ENCODE data around the gene GMDS.
"Not testable (repeated sequence)": the region's sequence is repeated elsewhere in the genome, so short reads cannot be mapped to it uniquely, and the experiment has no call there.

The GMDS gene

DNA sequence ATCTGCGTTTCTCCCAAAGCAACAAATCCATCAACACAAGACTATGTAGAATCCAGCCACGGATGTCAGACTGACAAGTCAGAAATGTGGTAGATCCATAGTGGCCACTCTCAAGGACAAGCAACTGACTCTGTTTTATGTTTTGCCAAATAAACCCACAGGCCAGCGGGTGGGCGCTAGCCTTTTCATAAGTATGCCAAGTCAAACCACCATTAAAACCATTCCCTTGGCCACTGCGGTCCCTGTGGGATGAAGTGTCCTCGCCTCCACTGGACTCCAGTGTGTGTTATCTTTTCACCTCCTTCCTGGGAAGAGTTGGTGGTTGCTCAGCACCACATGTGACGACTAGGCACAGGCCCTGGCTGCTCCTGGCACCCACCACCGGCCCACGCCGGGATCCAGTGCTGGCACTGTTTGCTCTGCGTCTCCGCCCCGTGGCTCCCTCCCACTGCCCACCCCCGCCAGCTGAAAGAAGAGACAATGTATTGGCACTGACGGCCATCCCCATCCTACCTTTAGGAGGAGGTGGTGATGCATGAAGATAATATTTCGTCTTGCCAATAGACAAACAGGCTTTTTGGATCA lies 532.3 kb downstream of the GMDS start:
- H3K27ac ChIP-seq, result no peak overlapping the region

DNA sequence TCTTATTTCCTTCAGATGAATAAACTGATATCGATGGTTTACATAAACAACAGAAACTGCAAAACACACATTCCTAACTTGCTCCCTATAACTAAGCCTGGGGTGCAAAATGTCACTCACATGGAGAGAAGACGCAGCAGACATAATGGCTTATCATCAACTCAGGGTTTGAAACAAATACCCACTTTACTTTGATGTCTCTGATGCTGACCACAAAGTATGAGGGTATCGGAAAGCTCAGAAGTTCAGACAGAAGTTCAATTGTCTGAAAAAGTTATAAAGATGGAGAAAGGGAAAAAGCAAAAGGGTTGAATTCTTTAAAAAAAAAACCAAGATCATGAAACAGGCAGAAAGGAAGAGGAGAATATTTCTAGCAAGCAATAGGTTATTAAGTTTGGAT lies 533.0 kb downstream of the GMDS start:
- no peak overlapping the region for H3K27ac ChIP-seq
- no peak for DNase-seq (ENCODE audit: low read depth, low spot score)

More for the DNA sequence above, 532.3 kb downstream of the GMDS start:
- DNase-seq (ENCODE audit: low read depth, low spot score), result no peak

DNA sequence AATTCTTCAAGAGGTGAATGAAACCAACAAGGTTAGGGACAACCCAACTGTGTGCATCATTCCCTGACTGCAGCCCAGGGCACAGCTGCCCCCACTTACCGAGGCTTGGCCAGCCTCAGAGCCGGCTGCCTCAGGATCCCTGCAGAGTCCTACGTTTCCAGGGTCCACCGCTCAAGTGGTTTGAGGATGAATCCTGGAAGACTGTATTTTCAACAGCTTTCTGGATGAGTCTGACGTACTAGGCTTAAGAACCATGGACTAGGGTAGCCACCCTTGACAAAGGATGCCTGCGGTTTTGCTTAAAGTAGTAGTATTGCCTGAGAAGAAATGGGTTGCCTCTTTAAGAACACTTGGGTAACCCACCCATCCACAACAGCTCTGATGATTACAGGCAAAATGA lies 534.3 kb downstream of the GMDS start:
- no peak for DNase-seq (ENCODE audit: low read depth, low spot score)
- no peak overlapping the region for H3K27ac ChIP-seq

DNA sequence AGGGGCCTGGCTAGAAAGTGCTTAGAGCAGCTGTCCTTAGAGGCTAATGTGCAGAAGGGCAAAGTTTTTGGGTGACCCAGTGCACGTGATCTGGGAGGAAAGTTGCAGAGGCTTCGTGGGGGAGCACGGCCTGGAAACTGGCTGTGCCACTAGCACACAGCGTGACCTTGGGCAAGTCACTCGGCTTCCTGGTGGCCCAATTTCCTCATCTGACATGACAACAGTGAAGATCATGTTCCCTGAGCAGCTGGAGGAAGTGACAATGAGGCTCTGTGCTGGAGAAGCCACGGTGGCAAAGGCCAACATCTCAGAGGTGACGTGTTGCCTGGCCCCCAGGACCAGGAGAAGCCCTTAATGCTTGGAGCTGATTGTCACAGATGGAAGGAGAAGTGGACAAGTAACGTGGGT lies 536.2 kb downstream of the GMDS start:
- no peak for DNase-seq (ENCODE audit: low read depth, low spot score)
- H3K27ac ChIP-seq, result peak overlapping the region; percentile 11

DNA sequence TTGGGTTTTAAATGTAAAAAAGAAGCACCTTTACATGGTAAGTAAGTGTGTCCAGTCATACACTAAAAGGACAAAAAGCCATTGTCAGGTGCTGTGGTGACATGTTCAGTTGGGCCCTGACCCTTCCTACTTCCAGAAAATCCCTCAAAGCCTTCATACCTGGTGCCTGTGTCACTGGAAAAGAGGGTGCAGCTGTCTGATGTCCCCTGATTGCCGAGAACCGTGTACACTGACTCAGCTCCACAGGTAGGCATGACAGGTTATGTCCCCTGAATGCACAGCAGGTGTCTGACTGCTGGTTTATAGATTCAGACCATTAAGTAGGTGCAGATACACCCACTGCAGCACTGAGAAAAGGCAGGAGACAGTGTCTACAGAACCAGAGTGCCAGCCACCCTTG lies 536.6 kb downstream of the GMDS start:
- no peak for DNase-seq (ENCODE audit: low read depth, low spot score)
- H3K27ac ChIP-seq, result peak overlapping the region; percentile 11

DNA sequence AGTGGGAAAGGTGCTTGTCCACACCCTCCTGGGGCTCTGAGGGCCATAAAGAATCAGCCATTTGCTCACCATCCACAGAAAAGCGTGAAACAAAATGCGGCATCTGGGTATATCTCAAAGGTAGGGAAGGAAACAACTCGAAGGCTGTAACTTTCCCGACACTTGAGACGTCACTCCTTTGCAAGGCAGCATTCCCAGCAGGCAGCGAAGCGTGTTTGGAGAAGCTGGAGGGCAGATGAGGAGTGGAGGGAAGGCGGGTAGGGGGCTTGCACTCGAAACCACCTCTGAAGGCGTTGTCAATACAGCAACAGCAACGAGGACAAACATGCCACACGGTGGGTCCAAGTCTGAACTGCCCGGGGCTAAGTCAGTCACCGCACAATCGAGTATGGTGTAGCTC lies 537.3 kb downstream of the GMDS start:
- DNase-seq (ENCODE audit: low read depth, low spot score), result no peak
- no peak overlapping the region for H3K27ac ChIP-seq

DNA sequence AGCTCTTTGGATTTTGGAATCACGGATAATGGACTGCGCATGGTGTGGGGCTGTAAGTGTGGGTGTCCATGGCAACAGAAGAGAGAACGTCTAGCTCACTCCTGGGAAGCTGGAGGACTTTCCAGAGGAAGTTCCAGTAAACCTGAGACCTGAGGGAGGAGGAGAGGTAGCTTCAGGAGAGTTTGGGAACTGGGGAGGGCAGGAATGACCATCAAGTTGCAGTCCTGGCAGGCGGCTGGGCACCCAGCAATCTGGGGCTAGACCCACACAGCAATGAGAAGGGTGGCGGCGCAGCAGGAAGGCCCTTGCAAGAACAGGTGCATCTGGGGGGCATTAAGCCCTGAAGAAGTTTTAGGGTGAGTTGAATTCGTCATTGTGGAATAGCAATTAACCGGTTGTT lies 539.8 kb downstream of the GMDS start:
- DNase-seq (ENCODE audit: low read depth, low spot score), result no peak
- no peak overlapping the region for H3K27ac ChIP-seq

DNA sequence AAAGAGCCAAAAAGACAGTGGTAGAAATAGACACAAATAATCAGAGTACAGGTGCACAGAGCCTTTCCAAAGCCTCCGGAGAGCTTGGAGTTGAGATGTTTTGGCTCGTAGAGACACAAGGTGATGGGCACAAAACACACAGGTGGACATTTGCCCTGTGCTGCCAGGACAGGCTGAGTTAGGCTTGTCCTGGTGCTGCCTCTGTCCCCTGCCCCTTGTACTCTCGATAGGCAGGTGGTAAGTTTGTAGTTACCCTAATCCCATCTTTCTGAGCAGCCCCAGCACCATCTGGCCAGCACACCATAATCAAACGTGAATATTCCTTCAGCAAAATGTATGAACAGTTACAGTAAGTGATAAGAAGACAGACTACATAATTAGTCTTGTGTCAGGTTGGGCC lies 540.2 kb downstream of the GMDS start:
- DNase-seq (ENCODE audit: low read depth, low spot score), result no peak
- no peak overlapping the region for H3K27ac ChIP-seq

DNA sequence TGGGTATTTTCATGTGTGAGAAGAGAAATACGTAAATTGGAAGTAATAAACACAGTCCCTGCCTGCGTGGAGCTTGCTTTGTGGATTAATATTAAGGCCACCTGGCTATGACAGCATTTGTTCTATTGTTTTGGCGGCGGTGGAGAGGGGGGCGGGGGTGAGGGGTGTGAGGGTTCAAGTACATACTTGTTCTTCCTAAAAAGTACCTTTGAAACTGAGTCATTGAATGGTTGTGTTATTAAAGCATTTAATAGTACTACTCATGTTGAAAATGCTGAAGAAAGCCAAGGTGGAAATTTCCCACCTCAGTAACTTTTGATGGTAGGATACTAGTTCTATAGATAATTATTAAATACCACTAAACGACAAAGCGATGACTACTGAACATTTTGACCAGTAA lies 540.7 kb downstream of the GMDS start:
- H3K27ac ChIP-seq, result no peak overlapping the region

DNA sequence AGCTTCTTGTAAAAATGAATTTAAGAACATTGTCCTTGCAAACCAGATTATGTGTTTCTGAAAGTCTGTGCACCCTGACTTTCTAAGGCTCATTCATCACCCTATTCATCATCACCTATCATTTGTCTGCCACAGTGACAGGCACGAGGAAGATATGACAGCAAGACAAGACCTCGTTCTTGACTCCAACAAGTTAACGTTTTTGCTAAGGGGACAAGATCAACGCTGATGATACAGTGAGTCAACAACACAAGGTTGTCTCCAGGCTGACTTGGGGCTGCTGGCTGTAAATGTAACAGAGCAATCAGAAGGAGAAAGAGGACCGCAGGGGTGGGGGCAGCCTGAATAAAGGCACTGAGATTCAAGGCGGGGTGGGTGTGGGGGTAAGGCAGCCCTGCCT lies 541.5 kb downstream of the GMDS start:
- DNase-seq (ENCODE audit: low read depth, low spot score), result no peak

More for the DNA sequence above, 540.7 kb downstream of the GMDS start:
- peak; percentile 34 for DNase-seq (ENCODE audit: low read depth, low spot score)

DNA sequence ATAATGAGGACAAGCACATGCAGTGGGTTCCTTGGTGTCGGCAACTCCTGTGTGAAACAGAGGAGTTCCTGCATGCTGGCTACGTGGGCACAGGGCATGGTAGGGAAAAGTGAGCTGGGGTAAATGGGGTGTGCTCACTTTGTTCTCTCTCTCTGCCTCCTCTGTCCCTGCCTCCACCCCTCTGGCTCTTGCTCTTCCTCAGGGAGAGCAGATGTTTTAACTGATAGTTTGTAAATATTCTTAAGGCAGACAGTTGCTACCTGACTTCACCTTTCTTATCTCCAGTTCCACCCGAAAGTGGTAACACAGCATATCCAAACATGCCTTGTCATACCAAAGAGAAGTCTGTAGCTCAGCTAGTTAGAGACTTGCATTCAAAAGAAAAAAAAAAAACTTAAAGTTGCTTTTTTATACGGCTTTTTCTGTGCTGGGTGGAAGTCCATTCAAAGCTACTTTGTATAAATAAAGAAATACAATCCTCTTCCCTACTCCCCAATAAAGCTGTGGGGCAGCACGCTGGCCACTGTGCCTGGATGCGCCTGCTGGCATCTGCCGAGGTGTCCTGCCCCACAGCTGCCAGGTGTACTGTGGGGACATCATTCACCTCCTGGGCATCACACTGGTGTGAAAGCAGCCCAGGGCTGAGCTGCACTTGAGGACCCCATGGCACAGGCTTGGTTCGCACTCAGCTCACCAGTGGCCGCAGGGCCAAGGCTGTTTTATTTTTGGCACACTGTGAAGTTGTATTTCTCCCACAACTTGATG lies 542.1 kb downstream of the GMDS start:
- H3K27ac ChIP-seq, result no peak overlapping the region
- DNase-seq (ENCODE audit: low read depth, low spot score), result no peak

More for the DNA sequence above, 541.5 kb downstream of the GMDS start:
- no peak overlapping the region for H3K27ac ChIP-seq

DNA sequence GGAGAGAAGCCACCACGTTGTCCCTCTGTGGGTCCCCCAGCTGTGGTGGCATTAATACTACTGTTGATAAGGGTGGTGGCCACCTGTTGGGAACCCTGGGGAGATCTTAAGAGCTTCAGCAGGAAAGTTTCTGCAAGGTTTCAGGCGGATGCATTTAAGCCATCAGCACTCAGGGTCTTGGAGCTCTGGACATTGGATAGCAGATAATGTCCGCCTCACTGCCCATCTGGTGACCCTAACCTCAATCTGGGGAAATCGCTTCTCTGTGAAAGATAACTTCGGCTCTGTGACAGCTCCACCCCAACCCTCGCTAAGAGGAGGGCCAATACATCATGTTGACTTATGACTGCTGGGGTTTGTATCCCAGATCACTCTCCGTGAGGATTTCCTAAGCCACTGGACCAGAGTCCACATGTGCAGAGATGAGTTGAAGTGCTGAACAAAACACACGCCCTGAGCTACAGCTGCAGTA lies 542.8 kb downstream of the GMDS start:
- H3K27ac ChIP-seq, result peak overlapping the region; percentile 67
- no peak for DNase-seq (ENCODE audit: low read depth, low spot score)

DNA sequence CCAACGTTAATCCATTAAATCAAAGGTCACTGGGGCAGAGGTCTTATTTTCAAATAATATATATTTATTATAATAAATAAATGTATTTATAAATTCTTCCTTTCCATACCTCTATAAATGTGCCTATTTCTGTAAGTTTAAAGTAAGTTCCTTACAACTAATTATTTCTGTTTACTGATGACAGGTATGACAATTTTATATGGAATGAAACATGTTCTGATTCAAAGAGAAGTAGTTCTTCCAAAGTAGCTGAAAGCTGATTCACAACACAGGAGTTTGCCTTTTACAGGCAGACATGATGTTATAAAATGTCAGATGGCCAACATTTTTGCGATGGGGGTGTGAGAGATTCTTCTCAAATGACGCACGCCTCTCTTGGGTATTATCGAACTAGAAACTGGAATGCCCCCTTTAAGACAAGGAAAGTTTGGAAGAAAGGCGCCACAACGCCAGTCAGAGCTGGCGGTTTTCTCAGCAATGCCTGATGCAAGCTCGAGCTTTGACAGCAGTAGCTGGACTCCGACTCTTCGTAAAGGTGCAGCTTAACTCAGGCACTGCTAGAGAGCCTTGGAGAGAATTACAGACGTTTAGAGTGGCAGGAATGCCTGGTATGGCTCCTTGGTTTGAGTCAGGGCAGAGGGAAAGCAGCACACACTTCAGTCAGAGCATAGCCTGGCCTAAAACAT lies 543.6 kb downstream of the GMDS start:
- peak; percentile 41 for DNase-seq (ENCODE audit: low read depth, low spot score)
- H3K27ac ChIP-seq, result peak overlapping the region; percentile 67

DNA sequence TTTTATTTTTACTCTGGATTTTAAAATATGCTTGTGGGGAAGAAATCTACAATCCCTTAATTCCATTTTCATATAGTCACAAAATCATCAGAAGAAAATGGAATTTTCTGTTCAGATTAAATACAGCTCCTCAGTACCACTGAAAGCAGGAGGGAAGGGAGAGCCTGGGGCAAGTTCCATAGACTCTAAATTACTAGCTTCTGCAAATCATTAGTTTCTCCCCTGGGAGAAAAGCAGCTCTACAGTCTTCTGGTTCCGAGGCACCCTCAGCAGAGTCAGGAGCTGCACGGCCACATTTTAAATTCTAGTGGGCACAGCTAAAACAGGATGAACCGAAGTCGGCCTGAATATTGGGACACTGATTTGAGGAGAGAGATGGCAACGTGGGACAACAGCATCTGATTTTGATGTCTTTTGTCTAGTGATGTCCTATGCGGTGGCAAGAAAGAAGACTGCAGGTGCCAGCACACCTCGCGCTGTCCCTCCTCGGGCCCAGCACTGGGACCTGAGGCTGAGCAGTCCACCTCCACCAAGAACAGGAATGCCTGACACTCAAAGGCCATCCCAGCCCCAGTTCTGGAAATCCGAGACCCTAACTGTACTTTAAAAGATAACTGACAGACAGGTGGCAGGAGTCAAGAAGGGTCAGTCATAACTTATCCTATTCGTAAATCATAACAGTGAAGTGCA lies 545.0 kb downstream of the GMDS start:
- H3K27ac ChIP-seq, result no peak overlapping the region
- no peak for DNase-seq (ENCODE audit: low read depth, low spot score)

DNA sequence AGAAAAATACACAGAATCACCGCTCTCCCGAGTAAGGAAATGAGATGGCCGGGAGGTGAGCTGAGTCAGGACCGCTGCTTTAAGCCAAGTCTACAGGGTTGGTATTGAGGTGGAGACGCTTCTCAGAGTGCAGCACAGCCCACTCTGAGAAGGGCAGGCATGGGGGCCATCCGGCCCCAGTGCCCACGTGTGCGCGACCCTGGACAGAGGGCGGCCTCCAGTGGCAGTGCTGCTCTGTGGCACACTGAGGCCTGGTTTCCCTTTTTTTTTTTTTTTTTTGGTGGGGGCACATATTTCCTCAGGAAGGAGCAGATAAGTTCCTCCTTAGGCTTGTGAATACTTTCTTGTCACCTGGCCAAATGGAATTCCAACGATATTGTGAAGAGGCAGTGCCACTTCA lies 546.9 kb downstream of the GMDS start:
- no peak for DNase-seq (ENCODE audit: low read depth, low spot score)
- H3K27ac ChIP-seq, result no peak overlapping the region

DNA sequence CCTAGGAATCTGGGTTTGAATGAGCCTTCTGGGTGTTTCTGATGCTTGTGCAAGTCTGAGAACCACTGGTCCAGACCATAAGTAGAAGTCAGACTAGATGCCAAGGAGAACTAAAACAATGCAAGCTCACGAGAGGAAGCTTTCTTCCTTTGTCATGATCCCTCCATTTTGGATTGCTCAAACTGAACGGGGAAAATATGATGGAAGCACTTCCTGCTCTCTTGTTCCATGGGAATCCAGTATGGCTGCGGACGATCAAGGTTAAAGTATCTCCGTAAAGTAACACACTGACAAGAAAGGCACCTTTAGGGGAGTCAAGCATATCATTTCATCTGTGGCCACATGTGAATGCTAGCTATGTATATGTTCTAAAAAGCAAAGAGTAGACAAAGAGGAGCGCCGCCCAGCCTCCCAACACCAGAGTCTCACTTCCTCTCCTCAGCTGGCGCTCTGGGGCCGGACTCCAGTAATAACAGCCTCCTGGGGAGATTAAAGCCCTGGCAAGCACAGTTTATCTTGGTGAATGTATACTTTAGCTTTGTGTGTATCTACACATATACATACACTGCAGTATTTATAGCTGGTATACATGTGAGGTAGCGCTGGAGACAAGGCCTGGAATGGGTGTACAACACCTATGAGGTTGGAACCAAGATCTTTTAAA lies 547.6 kb downstream of the GMDS start:
- no peak overlapping the region for H3K27ac ChIP-seq
- no peak for DNase-seq (ENCODE audit: low read depth, low spot score)

DNA sequence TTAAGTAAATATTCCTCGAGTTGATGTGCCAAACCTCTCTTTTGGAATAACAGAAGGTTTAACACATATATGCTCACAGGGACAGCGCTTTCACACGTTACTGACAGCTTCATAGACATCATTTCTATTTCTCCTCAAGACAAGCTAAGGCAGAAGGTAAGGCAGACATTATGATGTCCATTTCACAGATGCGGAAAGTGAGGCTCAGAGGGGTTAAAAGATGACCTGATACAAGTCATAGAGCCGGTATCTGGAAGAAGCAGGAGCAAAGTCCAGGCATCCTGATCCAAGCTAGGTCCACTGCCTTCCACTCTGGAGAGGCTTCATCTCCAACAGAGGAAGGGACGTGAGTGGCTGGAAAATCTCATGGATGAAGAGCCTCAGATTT lies 548.9 kb downstream of the GMDS start:
- no peak overlapping the region for H3K27ac ChIP-seq
- no peak for DNase-seq (ENCODE audit: low read depth, low spot score)

DNA sequence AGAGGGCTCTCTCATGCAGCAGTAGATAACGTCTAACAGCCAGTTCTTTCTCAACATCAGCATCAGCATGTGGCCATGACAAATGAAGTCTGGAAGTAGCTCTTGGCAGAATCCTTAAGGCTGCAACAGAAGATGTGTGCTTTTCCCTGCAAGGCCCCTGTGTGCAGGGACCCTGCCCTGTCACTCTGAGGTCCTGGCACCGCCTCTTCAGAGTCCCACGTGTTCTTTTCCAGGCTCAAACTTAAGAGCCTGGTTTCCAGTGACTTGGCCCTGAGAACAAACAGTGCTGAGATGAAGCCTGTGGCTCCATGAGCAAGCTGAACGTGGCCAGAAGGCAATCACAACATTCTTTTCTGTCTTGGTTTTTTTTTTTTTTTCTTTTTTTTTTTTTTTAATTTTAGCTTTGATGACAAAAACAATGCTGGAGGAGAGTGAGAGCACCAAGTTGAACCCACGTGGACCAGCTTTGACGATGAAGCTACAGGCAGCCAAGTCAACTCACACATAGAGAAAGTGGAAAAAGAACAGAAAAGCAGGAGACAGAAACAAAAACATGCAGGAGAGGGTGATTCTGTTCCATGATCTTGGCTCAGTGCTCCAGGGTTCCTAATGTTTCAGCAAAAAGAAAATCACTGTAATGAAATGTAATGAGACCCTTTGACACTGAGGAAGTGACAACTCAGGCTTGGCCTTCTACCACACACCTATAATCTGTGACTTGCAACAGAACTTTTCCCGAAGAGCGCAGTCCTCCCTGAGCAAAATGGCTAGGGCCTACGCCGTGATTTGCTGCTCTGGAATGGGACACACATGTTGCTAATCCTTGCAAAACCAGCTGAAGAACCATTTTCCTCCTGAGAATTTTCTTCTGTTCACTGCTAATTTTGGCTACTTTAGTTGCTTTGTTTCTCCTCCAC lies 549.6 kb downstream of the GMDS start:
- DNase-seq (ENCODE audit: low read depth, low spot score), result no peak
- no peak overlapping the region for H3K27ac ChIP-seq

DNA sequence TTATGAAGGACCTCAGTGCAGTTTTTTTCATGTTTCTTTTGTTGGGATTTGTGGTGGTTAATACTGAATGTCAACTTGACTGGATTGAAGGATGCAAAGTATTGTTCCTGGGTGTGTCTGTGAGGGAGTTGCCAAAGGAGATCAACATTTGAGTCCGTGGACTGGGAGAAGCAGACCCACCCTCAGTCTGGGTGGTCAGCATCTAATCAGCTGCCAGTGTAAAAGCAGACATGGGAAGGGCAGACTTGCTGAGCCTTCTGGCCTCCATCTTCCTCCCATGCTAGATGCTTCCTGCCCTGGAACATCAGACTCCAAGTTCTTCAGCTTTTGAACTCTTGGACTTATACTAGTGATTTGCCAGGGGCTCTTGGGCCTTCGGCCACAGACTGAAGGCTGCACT lies 553.6 kb downstream of the GMDS start:
- not testable (repeated sequence) for H3K27ac ChIP-seq; DNase-seq (ENCODE audit: low read depth, low spot score)
